Panc1 (cell line): Measurements from ENCODE around the gene CHST13.

Source experiments
- CTCF ChIP-seq: fragments of 450-650 bp; IDR thresholded peaks from 2 replicates; pipeline ENCODE4 v1.5.1; 2017; ENCODE audit warnings: mild to moderate bottlenecking
- POLR2AphosphoS5 ChIP-seq: IDR thresholded peaks from 2 replicates; pipeline ENCODE4 v1.6.1; 2012; ENCODE audit warnings: mild to moderate bottlenecking, low read depth, low read length, moderate library complexity
- SIN3A ChIP-seq: IDR thresholded peaks from 2 replicates; pipeline ENCODE4 v1.6.1; 2012; ENCODE audit warnings: low read depth, mild to moderate bottlenecking, low read length, moderate library complexity, borderline replicate concordance; ENCODE audit not compliant: insufficient read depth

GRCh38 chr3:126569390-126569975, 45.5 kb downstream of the CHST13 start:
- no peak for TF ChIP-seq CTCF
- TF ChIP-seq POLR2AphosphoS5 = no peak
- no peak for TF ChIP-seq SIN3A
